SU-DHL-6 (cell line): ENCODE results near the gene SLC6A3.

Experiments
- CTCF ChIP-seq: fragments of 200-600 bp; sonication (generic); IDR thresholded peaks from one replicate; pipeline ENCODE4 v1.5.1; 2017; ENCODE audit warnings: antibody characterized with exemption, mild to moderate bottlenecking, low read length, moderate library complexity; ENCODE audit not compliant: insufficient read depth, poor library complexity, severe bottlenecking
- EZH2phosphoT487 ChIP-seq: fragments of 200-600 bp; sonication (generic), shearing (Covaris generic); conservative IDR thresholded peaks from 2 replicates; pipeline ENCODE4 v1.6.1; 2018; ENCODE audit warnings: mild to moderate bottlenecking, antibody characterized with exemption, low read length, moderate library complexity, mixed read lengths

GRCh38 chr5:1366514-1366913 is 78.7 kb downstream of the SLC6A3 start:
- TF ChIP-seq CTCF, result no peak
- no peak for TF ChIP-seq EZH2phosphoT487
